HEK293T (cell line): ENCODE results near the gene ANO1.

ENCODE experiments used
- BHLHE40 ChIP-seq: fragments of 450-650 bp; IDR thresholded peaks from 2 replicates; pipeline ENCODE4 v1.6.1; 2016; ENCODE audit warnings: mild to moderate bottlenecking, moderate library complexity, borderline replicate concordance
- FOXK2 ChIP-seq: fragments of 450-650 bp; IDR thresholded peaks from 2 replicates; pipeline ENCODE4 v1.6.1; 2016; ENCODE audit warnings: mild to moderate bottlenecking
- HDGF ChIP-seq: fragments of 450-650 bp; IDR thresholded peaks from 2 replicates; pipeline ENCODE4 v1.6.1; 2017; ENCODE audit warnings: antibody characterized with exemption, borderline replicate concordance
- SUZ12 ChIP-seq: fragments of 450-650 bp; IDR thresholded peaks from 2 replicates; pipeline ENCODE4 v1.6.1; 2016; ENCODE audit warnings: mild to moderate bottlenecking
- ZNF384 ChIP-seq: fragments of 450-650 bp; IDR thresholded peaks from 2 replicates; pipeline ENCODE4 v1.6.1; 2016

GRCh38 chr11:70067036-70067435, 11.1 kb upstream of the ANO1 start:
- TF ChIP-seq FOXK2 (no peak), ZNF384 (no peak), HDGF (no peak), BHLHE40 (no peak), SUZ12 (no peak)
